ENCODE results near the gene PLEKHG1.

DNA sequence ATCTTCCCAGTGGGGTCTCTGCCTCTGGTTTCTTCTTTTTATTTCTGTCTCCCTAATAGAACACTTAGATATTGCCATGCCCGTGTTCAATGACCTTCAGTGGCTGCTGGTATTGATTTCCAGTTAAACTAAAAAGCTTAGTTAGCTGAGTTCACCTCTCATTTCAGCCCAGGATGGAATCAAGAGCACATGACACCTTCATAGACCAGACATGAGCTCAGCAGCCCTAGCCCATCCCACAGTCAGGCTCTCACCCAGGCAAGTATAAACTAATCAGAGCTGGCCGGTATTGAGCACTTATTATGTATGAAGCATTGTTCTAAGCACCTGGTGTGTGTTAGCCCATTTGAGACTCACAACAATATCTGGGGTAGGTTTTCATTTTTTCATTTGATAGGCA lies 33.7 kb upstream of the PLEKHG1 start:
- TF ChIP-seq, protein P1, sequence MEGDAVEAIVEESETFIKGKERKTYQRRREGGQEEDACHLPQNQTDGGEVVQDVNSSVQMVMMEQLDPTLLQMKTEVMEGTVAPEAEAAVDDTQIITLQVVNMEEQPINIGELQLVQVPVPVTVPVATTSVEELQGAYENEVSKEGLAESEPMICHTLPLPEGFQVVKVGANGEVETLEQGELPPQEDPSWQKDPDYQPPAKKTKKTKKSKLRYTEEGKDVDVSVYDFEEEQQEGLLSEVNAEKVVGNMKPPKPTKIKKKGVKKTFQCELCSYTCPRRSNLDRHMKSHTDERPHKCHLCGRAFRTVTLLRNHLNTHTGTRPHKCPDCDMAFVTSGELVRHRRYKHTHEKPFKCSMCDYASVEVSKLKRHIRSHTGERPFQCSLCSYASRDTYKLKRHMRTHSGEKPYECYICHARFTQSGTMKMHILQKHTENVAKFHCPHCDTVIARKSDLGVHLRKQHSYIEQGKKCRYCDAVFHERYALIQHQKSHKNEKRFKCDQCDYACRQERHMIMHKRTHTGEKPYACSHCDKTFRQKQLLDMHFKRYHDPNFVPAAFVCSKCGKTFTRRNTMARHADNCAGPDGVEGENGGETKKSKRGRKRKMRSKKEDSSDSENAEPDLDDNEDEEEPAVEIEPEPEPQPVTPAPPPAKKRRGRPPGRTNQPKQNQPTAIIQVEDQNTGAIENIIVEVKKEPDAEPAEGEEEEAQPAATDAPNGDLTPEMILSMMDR (conservative IDR thresholded peaks at IDR 0.05; ENCODE audit: low read depth, low read length), result no peak
- TF ChIP-seq EZH2phosphoT487 (IDR thresholded peaks at IDR 0.05; ENCODE audit: borderline replicate concordance, low read length), result no peak
- no peak for TF ChIP-seq EZH2 (IDR thresholded peaks at IDR 0.05; ENCODE audit: low read length, unreplicated experiment)
